Adrenal gland (tissue), 5 donors: ENCODE measurements around the gene SPRR3.
A peak's percentile ranks its signal among the peaks of the same experiment; 100 is the strongest.

Source experiments
- CTCF ChIP-seq, 6 experiments: fragments of 450-650 bp in 4 of 6; fragments of 200-600 bp in 2 of 6; sonication (generic) in 1 of 6; IDR thresholded peaks; 1 replicate in 5 of 6; 2 replicates in 1 of 6; pipeline versions ENCODE4 v1.5.1 to v1.8.0; 2016 to 2021; ENCODE audit warnings: antibody characterized with exemption in 6 of 6, mild to moderate bottlenecking in 2 of 6, moderate library complexity in 1 of 6
- POLR2A ChIP-seq, 2 donors: fragments of 450-650 bp; IDR thresholded peaks; one replicate each; pipeline ENCODE4 v1.6.1; 2017; ENCODE audit warnings: antibody characterized with exemption in 2 of 2, mild to moderate bottlenecking in 2 of 2, moderate library complexity in 1 of 2
- donor health status: DM: no; HTN: no; CAD: no.

GRCh38 chr1:153032677-153033308 lies 31.2 kb downstream of the SPRR3 start:
- TF ChIP-seq CTCF (IDR thresholded peaks at IDR 0.05) (peak in 3 of 6 experiments; percentile 11 to 26 (median 19)), POLR2A (IDR thresholded peaks at IDR 0.05) (no peak)
